Measurements from ENCODE around the gene FAM237A.

The FAM237A gene

GRCh38 chr2:206610451-206610850 is 31.8 kb upstream of the FAM237A start:
- Histone ChIP-seq H3K27ac (ENCODE audit: low read length) (no peak overlapping the region), H3K4me3 (ENCODE audit: low read depth in 1 of 2, low read length in 2 of 2) (no peak overlapping the region), H3K9ac (ENCODE audit: low read depth, low read length) (no peak overlapping the region), H3K79me2 (ENCODE audit: insufficient read depth, low read length) (no peaks in the 10 kb centered on the region), H3K36me3 (ENCODE audit: insufficient read depth, low read length) (no peaks in the 10 kb centered on the region), H2AFZ (ENCODE audit: low read depth, low read length) (no peak overlapping the region), H3K4me1 (ENCODE audit: insufficient read depth, low read length) (peaks cover 5% of the 10 kb centered on the region; the same call in 1 of the 2 replicates), H3K27me3 (ENCODE audit: insufficient read depth, low read length, poor library complexity) (peaks cover 3% of the 10 kb centered on the region), H4K20me1 (ENCODE audit: insufficient read depth, low read length) (no peaks in the 10 kb centered on the region), H3K9me3 (ENCODE audit: insufficient read depth, low read length, severe bottlenecking) (no peaks in the 10 kb centered on the region), H3K4me2 (ENCODE audit: insufficient read depth, low read length) (no peak overlapping the region)
- no peak for ATAC-seq (ENCODE audit: insufficient read depth, low read depth)
- DNase-seq = no peak
- TF ChIP-seq EZH2 (IDR thresholded peaks at IDR 0.05; ENCODE audit: borderline replicate concordance, low read depth, low read length, severe bottlenecking) (no peak), CTCF (IDR thresholded peaks at IDR 0.05; ENCODE audit: borderline replicate concordance, extremely low read depth, low read length, poor library complexity, severe bottlenecking) (no peak)

GRCh38 chr2:206611191-206611590 is 31.1 kb upstream of the FAM237A start:
- ATAC-seq (ENCODE audit: insufficient read depth, low read depth) (no peak), DNase-seq (no peak)
- no peak overlapping the region for H3K4me3 ChIP-seq (ENCODE audit: low read depth in 1 of 2, low read length in 2 of 2)
- H3K9me3 ChIP-seq (ENCODE audit: insufficient read depth, low read length, severe bottlenecking) = no peaks in the 10 kb centered on the region
- H3K27me3 ChIP-seq (ENCODE audit: insufficient read depth, low read length, poor library complexity) = peaks cover 3% of the 10 kb centered on the region
- TF ChIP-seq CTCF (IDR thresholded peaks at IDR 0.05; ENCODE audit: borderline replicate concordance, extremely low read depth, low read length, poor library complexity, severe bottlenecking) (no peak), EZH2 (IDR thresholded peaks at IDR 0.05; ENCODE audit: borderline replicate concordance, low read depth, low read length, severe bottlenecking) (no peak)
- no peak overlapping the region for H3K9ac ChIP-seq (ENCODE audit: low read depth, low read length)
- no peak overlapping the region for H2AFZ ChIP-seq (ENCODE audit: low read depth, low read length)
- peaks cover 5% of the 10 kb centered on the region; the same call in 1 of the 2 replicates for H3K4me1 ChIP-seq (ENCODE audit: insufficient read depth, low read length)
- H4K20me1 ChIP-seq (ENCODE audit: insufficient read depth, low read length) = no peaks in the 10 kb centered on the region
- no peaks in the 10 kb centered on the region for H3K36me3 ChIP-seq (ENCODE audit: insufficient read depth, low read length)
- no peak overlapping the region for H3K4me2 ChIP-seq (ENCODE audit: insufficient read depth, low read length)
- no peaks in the 10 kb centered on the region for H3K79me2 ChIP-seq (ENCODE audit: insufficient read depth, low read length)
- H3K27ac ChIP-seq (ENCODE audit: low read length) = no peak overlapping the region

- DNase-seq (no peak), ATAC-seq (ENCODE audit: insufficient read depth, low read depth) (no peak)
- H2AFZ ChIP-seq (ENCODE audit: low read depth, low read length) = no peak overlapping the region
- no peaks in the 10 kb centered on the region for H3K27me3 ChIP-seq (ENCODE audit: insufficient read depth, low read length, poor library complexity)
- H4K20me1 ChIP-seq (ENCODE audit: insufficient read depth, low read length) = no peaks in the 10 kb centered on the region
- H3K4me2 ChIP-seq (ENCODE audit: insufficient read depth, low read length) = no peak overlapping the region
- H3K4me1 ChIP-seq (ENCODE audit: insufficient read depth, low read length) = peaks cover 5% of the 10 kb centered on the region; the same call in 1 of the 2 replicates
- no peak overlapping the region for H3K4me3 ChIP-seq (ENCODE audit: low read depth in 1 of 2, low read length in 2 of 2)
- H3K9ac ChIP-seq (ENCODE audit: low read depth, low read length) = no peak overlapping the region
- H3K36me3 ChIP-seq (ENCODE audit: insufficient read depth, low read length) = no peaks in the 10 kb centered on the region
- H3K9me3 ChIP-seq (ENCODE audit: insufficient read depth, low read length, severe bottlenecking) = no peaks in the 10 kb centered on the region
- TF ChIP-seq CTCF (IDR thresholded peaks at IDR 0.05; ENCODE audit: borderline replicate concordance, extremely low read depth, low read length, poor library complexity, severe bottlenecking) = no peak
- TF ChIP-seq EZH2 (IDR thresholded peaks at IDR 0.05; ENCODE audit: borderline replicate concordance, low read depth, low read length, severe bottlenecking) = no peak
- no peaks in the 10 kb centered on the region for H3K79me2 ChIP-seq (ENCODE audit: insufficient read depth, low read length)
- H3K27ac ChIP-seq (ENCODE audit: low read length) = no peak overlapping the region
Measured at GRCh38 chr2:206611736-206612135, 30.6 kb upstream of the FAM237A start.

GRCh38 chr2:206614811-206615210 is 27.5 kb upstream of the FAM237A start:
- no peak for ATAC-seq (ENCODE audit: insufficient read depth, low read depth)
- Histone ChIP-seq H3K27me3 (ENCODE audit: insufficient read depth, low read length, poor library complexity) (no peaks in the 10 kb centered on the region), H3K4me1 (ENCODE audit: insufficient read depth, low read length) (0 out of 2 replicates have a peak, but pooled peaks cover under 1% of the 10 kb centered on the region), H3K9me3 (ENCODE audit: insufficient read depth, low read length, severe bottlenecking) (no peaks in the 10 kb centered on the region), H3K4me3 (ENCODE audit: low read depth in 1 of 2, low read length in 2 of 2) (no peak overlapping the region), H3K36me3 (ENCODE audit: insufficient read depth, low read length) (no peaks in the 10 kb centered on the region), H2AFZ (ENCODE audit: low read depth, low read length) (no peak overlapping the region), H3K79me2 (ENCODE audit: insufficient read depth, low read length) (no peaks in the 10 kb centered on the region), H3K9ac (ENCODE audit: low read depth, low read length) (no peak overlapping the region), H3K27ac (ENCODE audit: low read length) (no peak overlapping the region), H4K20me1 (ENCODE audit: insufficient read depth, low read length) (no peaks in the 10 kb centered on the region), H3K4me2 (ENCODE audit: insufficient read depth, low read length) (no peak overlapping the region)
- no peak for DNase-seq
- TF ChIP-seq CTCF (IDR thresholded peaks at IDR 0.05; ENCODE audit: borderline replicate concordance, extremely low read depth, low read length, poor library complexity, severe bottlenecking) (no peak), EZH2 (IDR thresholded peaks at IDR 0.05; ENCODE audit: borderline replicate concordance, low read depth, low read length, severe bottlenecking) (no peak)

Measured in DND-41 (cell line).